ENCODE results near the gene ADGRL3.
"Not testable (repeated sequence)": the region's sequence is repeated elsewhere in the genome, so short reads cannot be mapped to it uniquely, and the experiment has no call there.

ADGRL3 gene

DNA sequence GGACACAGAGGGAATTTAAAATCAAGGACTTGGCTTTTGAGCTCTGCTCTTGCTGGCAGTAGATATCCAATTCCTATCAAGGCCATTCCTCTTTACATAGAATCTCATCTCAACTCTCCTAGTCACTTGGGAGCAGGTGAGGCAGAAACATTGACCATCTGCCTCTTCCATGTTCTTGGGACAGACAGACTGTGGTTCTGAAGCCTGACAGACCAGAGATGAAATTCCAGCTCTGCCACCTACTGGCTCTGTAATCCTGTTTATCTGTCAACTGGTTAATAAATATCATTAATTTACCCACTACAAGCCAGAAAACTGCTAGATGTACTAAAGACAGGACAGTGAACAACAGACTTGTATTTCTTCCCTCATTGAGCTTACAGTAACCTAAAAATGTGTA is 300.8 kb downstream of the ADGRL3 start:
- ATAC-seq = no peak

DNA sequence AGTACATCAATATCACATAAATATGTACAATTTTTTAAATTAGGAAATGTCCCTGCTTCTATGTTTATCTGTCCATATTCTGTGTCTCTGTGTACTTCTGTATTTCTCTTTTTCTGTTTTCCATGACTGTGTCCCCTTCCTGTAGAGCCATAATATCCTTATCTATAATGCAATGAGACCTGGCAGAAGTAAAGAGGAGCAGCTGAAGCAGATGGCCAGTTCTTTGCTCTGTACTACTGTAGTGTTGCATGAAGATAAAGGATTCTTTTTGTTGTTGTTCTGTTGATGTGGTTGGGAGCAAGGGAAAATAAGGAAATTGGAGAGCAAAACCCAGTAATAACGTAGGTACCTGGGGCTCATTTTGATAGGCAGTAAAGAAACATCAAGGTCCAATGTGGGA is 301.7 kb downstream of the ADGRL3 start:
- no peak for ATAC-seq
- no peak for DNase-seq

More for the DNA sequence above, 300.8 kb downstream of the ADGRL3 start:
- no peak for DNase-seq

DNA sequence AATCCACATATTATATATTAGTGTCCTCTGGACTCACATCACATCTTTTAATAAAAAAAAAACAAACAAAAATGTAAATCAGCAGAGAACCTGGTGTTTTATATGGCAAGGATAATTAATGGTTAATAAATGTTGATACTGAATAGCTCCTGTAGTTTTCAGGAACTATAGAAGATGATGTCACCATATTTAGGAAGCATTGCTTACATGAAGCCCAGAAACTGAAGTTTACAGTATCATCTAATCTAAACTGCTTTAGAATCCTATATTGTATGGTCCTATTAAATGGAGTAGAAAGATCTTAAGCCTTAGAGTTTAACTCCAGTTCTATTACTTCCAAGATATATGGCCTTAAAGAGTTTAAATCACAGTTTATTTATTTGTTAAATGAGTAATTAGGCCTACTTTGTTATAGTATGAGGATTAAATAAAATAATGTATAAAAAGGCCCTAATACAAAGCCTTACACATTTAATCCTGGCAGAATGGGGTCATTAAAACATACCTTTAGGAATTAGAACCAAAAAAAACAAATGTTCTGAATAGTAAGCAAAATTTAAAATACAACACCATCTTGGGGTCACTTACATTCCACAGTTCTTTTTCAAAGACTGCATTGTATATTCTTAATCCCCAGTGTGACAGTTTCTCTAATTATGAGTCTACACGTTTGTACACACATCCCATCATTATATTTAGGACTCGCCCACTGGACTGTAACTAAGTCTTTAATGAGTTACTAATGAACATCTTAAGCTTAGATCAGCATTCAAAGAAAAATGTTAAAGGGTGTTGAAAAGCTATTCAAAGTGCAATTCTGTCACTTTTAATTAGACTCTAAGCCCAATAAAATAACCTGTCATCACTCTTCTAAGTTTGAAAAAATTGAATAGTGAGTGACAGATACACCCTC is 305.9 kb downstream of the ADGRL3 start:
- no peak for ATAC-seq
- no peak for DNase-seq

DNA sequence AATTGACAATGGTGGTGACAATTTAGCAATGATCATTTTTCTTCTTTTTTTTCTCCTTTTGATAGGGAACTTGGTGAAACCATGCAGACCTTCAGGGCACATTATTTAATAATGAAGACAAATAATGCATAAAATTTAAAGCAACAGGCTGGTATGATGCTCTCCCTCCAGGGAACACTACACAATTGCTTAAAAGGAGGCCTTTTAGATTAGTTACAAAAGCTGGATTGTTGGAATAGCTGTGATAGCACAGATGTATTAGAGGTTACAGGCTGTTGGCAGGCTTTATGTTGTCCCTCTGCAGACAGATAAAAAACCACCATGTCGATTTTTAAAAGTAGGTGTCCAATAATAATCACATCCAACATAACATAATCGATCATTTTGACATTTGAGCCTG is 307.0 kb downstream of the ADGRL3 start:
- ATAC-seq (no peak), DNase-seq (no peak)

DNA sequence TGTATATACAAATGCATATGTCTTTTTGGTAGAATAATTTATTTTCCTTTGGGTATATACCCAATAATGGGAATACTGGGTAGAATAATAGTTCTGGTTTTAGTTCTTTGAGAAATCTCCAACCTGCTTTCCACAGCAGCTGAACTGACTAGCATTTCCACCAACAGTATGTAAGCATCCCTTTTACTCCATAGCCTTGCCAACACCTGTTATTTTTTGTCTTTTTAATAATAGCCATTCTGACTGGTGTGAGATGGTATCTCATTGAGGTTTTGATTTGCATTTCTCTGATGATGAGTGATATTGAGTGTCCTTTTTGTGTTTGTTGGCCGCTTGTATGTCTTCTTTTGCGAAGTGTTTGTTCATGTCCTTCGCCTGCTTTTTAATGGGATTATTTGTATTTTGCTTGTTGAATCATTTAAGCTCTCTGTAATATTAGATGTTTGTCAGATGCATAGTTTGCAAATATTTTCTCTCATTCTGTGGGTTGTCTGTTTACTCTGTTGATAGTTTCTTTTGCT is 309.7 kb downstream of the ADGRL3 start:
- DNase-seq, ATAC-seq: not testable (repeated sequence)

DNA sequence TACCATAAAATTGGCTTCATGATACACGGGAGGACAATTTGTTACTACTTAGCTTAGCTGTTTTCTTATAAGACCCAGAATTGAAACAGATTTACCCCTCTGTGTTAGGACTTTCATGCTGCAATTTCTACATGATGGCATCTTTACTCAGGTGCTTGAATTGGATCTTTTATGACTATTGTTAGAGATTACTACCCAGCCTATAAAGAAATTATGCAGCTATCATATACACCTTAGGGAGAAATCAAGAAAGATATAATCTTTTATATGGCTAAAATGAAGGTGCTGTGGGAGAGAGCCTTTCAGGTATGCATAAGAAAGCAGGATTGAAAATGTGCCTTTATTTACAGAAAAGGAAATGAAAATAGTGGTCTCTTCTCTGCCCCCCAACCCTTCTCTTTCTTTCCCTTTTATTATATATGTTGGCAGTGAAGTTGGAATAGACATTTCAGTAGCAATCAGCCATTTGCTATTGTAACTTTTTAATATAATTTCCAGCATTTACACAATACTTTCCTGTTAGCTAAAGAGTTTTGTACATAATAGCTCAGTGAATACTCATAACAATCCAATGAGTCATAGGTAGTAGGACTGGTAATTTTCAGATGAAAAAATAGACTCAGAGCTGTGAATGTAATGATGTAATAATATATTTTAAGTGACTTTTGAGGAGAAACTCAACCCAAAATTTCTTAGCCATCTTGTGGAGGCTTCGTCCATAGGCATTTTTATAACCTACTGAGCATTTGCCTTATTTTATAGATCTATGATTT is 311.8 kb downstream of the ADGRL3 start:
- no peak for ATAC-seq
- no peak for DNase-seq

DNA sequence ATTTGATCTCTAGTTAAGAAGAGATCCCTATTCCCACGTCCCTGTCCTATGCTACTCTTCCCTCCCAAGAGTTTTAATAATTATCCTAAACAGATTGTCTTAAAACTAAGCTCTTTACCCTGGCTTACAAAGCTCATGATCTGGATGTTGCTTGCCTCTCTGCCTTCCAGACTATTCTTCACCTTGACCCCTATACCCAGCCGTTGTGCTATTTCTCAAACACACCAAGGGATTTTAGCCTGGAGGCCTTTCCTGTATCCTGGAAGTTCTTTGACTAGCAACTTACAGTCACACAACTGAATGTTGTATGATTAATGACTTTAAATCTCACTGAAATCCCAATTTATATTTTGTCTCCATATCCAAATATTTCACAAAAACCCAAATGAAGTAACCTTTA is 314.9 kb downstream of the ADGRL3 start:
- no peak for ATAC-seq
- no peak for DNase-seq

DNA sequence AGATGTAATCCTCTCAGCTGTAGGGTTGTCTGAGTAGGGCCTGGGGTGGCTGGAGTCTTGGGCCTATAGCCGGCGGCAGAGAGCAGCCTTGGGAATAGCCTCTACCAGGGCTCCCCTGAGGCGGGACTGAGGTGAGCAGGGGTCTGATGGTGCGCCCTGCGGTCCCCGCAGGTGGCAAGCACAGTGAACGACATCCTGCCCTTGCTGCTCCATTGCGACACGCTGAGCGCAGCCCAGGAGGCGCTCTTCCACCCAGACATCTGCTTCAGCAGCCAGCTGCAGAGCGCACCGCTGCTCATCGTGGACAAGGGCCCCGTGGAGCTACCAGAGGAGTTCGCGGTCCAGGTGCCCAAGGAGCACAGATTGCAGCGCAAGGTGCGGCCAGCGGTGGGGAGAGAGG is 317.0 kb downstream of the ADGRL3 start:
- DNase-seq (no peak), ATAC-seq (no peak)

DNA sequence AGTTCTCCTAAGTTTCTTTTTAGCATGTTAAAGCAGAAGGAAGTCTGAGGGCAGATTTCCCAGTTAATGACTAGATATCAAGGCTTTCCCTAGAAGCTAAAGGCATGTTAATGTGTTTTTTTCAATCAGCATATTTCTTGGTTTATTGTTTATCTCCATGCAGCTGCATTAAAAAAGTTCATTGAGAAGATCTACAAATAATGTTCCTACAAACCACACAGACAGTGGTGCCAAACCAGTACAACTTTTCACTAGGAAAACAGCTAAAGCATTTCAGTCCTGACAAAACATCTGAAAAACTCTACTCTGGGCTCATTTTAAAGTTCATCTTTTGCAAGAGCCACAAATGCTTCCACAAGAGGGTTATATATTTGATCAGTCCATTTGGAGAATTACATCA is 320.0 kb downstream of the ADGRL3 start:
- DNase-seq = no peak
- no peak for ATAC-seq

DNA sequence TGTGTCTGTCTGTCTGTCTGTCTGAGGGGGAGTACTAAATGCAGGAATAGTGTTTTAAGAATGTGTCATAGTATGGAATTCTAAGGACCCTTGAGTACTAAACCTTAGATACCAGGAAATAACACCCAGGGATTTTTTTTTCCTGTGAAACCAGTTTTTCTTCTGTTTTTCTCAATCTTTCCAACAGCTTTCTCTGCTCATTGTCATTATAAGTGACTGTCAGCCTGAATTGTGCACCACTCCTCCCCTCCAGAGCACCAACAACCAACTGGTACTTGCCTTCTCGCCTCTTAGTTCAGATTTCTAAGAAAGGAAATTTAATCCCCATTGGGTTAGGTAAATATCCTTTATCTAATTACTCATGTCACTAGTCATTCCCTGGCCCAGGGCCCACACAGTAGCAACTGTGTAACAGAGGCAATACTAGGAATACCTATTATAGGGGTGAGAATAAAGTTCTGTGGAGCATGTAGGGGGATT is 320.6 kb downstream of the ADGRL3 start:
- ATAC-seq (no peak), DNase-seq (no peak)

DNA sequence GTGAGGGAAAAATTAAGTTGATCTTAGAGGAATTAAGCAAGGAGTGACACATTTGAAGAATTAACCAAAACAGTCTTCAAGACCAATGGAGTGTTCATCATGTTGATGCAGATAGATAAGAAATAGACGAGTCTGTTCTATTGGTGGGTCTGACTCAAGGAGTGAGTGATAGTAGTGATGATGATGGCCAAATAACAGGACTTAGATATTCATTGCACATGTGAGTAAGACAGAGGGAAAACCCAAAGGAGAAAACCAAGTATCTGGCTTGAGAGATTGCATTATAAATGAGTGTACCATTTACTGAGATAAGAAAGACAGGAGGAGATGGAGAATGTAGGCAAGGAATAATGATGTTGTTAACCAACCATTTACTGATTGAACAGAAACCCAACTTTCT is 321.3 kb downstream of the ADGRL3 start:
- DNase-seq (no peak), ATAC-seq (no peak)

DNA sequence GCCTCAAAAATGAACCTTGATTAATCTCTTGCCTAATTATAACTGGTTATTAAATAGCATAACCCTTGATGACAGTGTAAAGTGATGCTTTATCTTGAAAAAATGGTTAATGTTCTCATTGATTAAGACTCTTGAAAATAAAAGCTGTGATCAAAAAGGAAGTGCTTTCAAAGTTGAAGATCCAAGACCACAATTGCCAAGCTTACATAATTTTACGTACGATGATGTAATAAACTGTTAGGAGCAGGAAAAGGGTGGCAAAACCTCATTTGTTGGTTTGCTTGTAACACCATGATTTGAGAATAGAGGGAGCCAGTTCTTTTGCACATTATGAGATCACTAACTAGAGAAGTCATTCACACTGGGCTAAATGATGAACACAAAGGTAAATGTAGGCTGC is 322.2 kb downstream of the ADGRL3 start:
- DNase-seq (no peak), ATAC-seq (no peak)

DNA sequence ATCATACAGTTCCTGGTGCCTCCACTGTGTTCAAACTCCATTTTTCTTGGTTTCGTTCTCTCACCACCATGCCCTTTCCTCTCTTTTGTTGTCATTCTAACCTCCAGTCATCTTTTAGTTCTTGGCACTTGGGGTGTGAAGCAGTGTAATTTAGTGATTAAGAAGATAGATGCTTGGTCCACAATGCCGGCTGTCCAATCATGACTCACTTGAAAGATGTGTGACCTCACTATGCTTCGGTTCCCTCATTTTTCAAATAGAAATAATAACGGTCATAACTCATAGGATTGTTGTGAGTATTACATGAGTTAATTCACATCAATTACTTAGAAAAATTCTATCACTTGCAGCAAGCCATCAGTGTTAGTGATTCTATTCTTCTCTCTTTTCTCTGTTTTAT is 327.8 kb downstream of the ADGRL3 start:
- no peak for DNase-seq
- ATAC-seq = no peak

DNA sequence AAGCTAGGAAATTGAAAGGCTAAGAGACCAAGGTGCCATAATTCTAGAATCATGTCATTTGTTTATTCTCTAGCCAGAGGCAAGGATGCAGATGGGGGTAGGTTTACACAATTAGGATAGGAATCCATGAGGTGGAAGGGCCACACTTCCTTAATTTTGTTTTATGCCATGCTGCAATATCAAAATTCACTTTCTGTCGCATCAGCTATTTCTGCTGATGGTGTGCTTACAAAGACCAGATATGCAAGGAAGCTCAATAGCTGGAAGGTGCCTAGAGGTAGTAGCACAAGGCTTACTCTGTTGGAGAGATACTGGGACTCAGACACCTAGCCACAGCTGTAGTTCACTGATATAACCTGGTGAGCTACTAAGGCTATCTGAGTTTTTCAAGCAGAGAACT is 328.5 kb downstream of the ADGRL3 start:
- ATAC-seq = no peak

DNA sequence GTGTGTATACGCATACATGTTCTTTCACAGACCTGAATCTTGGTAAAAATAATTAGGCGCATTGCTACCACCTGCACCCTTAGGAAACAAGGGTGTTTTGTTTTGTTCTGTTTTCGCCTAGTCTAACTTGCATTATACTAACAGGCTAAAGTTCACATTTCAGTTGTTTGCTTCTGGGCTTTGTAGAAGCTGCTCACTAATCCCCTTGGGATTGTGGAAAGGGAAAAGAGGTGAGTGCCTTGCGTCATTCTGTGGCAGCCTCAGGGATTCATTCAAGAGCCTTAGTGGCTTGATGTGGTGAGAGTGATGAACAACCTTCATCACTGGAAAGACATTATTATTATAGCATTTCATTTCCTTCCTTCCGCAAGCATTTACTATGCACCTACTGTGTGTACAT is 331.1 kb downstream of the ADGRL3 start:
- ATAC-seq (no peak), DNase-seq (no peak)

More for the DNA sequence above, 328.5 kb downstream of the ADGRL3 start:
- DNase-seq = no peak

DNA sequence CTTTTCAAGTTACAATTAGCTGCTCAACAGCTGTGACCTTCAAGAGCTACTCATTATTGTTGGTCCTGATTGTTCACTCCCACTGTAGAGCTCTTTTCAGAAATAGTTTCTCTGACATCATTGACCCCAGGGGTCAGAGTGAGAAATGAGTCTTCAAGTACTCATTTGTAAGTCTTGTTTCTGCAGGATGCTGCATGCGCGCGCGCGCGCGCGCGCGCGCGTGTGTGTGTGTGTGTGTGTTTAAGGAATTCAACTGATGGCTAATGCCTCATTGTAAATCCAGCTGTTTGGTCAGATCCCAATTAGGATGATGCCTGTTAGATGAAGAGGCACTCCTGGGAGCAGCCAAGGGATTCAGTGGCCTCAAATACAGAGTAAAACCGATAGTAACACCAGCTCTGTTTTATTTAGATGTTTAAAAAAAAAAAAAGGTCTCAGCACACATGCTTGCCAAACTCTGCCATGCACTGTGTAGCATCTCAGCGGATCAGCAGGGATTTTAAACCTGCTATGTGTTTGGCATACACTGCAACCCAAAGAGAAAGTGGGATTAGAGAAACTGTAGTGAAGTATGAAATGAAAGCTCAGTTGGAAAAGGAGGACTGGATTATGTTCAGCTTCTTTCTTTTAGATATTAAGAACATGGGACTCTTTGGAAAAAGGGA is 332.3 kb downstream of the ADGRL3 start:
- ATAC-seq (no peak), DNase-seq (no peak)

DNA sequence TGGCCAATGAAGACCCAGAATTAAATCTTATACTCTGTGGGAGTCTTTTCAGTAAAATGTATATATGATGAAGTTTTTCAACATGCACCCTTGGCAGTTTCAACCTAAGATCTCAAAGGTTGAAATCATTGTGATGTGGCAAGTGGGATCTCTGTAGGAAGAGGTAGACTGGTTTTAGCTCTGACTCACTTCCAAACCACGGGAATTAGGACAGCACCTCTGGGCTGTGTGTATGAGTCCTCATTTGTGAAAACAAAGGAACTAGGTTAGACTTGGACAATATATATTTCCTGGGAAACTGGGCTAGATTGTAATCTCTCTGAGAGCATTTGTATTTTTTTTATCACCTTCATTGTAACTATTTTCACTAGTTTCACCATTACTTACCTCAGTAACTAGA is 333.0 kb downstream of the ADGRL3 start:
- ATAC-seq (no peak), DNase-seq (no peak)

DNA sequence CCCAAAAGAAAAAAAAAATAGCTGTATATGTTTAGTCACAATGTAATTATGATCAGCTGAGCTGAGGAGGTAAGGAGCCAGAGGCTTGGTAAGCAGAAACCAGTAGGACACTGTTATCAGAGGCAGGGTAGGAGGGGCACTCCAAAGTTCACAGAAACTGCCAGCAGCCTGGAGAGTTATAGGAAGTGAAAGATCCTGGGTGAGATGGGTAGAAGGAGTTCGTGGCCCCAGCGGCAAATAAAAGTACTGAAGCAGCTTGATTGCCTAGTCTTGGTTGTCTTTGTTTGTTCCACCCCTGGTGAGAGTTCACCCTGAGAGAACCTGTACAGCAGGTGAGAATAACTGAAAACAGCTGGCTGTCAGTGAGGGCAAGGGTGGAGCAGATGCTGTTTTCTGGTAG is 340.8 kb downstream of the ADGRL3 start:
- ATAC-seq (no peak), DNase-seq (no peak)

DNA sequence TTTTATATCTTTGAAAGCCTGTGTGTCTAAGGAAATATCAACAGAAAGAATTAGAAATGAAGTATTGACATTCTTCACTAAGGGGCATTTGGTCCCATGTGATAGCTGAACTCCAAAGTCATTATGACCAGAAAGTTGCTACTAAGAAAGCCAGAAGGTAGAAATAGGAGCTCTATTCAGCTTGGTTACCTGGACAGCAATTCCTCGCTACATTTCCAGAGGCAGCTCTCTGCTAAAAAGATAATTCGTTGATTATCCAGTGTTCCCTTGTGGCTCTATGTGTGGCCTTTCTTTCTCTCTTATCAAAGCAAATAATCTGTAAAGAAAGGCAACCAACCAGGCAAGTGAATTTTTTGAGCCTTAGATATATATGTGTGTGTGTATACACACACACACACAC is 341.3 kb downstream of the ADGRL3 start:
- ATAC-seq (no peak), DNase-seq (no peak)

DNA sequence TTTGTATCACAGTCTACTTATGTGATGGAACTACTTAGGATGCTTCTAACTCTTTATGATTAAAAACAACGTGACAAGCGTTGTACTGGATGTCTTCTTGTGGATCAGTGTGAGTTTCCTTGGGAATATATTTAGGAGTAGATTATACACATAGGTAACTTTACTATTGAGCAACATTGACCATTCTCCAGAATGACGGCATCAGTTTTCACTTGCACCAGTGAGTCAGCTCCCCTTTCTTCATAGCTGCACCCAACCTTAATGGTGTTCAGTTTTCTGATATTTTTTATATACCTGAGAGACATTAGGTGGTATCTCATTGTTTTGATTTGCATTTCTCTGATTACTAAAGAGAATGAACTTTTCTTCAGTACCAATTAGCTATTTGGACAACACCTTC is 343.9 kb downstream of the ADGRL3 start:
- DNase-seq (no peak), ATAC-seq (no peak)

DNA sequence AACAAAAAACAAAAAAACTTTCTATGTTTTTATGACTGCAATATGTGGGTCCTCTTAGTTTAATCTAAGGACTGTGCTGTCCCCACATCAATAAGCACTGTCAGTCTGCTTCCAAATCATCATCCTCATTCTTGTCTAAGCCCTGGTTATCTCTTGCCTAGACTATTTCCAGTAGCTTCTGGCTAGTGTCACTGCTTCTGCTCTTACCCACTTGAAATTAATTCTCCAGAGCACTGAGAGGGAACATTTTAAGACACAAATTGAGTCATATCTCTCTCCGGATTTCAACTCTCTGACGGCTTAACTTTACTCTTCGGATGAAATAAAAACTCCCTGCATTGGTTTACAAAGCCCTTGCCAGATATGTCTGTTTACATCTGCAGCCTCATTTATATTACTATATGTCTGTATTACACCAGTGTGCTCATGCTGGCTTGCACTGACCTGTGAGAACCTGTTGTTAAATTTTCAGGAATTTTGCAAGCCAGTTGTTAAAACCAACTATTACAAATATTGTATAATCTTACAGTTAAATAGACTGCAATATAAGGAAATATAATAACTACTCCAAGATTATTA is 345.9 kb downstream of the ADGRL3 start:
- ATAC-seq = no peak
- DNase-seq = no peak

DNA sequence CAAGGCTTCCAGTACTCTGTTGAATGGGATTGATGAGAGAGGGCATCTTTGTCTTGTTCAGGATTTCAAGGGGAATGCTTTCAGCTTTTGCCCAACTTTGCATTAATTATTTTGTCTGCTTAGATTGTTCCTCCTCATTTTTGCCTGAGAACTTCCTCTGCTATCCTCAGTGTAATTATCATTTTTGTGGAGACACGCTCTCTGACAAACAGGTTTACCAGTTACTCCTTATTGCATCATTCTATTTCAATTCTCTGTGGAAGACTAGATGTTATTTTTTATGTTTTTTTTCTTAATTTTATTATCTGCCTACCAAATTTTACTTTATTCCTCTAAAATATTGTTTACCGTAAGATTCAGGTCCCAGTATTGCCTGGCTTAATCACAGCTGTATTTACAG is 349.2 kb downstream of the ADGRL3 start:
- ATAC-seq = no peak
- no peak for DNase-seq

Measured in stimulated activated naive CD8-positive, alpha-beta T cell treated with anti-CD3 and anti-CD28 coated beads, Interleukin-15, Interleukin-2, amounts not matched to agents 100 U/mL and 50 U/mL, for 24 hours (primary cell).